HepG2 (cell line): ENCODE data around the gene CCDC73. TPM values are rescaled to one million over a fixed set of nuclear protein-coding genes. Genes with fewer than 3 reads are reported as not detected.

Source experiments
- CREB1 ChIP-seq, 2 experiments: fragments of 450-650 bp in 1 of 2; IDR thresholded peaks; 2 replicates each; pipeline ENCODE4 v1.6.1; 2016 to 2017; ENCODE audit warnings: control low read depth in 1 of 2, mild to moderate bottlenecking in 1 of 2, missing compliant biosample characterization in 1 of 2, missing genetic modification characterization in 1 of 2
- EED ChIP-seq: sonication (generic); formaldehyde crosslinking; IDR thresholded peaks from 2 replicates; pipeline ENCODE4 v1.5.0; 2020; ENCODE audit warnings: mild to moderate bottlenecking, missing genetic modification reagents
- KDM4B ChIP-seq: sonication (generic); formaldehyde crosslinking; IDR thresholded peaks from 2 replicates; pipeline ENCODE4 v1.4.0; 2020; ENCODE audit warnings: missing genetic modification reagents
- KLF6 ChIP-seq: IDR thresholded peaks from 2 replicates; pipeline ENCODE4 v1.8.0; 2016; ENCODE audit warnings: missing biosample characterization, missing genetic modification reagents
- PITX1 ChIP-seq: sonication (generic); formaldehyde crosslinking; IDR thresholded peaks from 2 replicates; pipeline ENCODE4 v1.5.1; 2020; ENCODE audit warnings: mild to moderate bottlenecking, missing genetic modification reagents
- SIX1 ChIP-seq: sonication (generic); formaldehyde crosslinking; IDR thresholded peaks from 2 replicates; pipeline ENCODE4 v1.4.0; 2020; ENCODE audit warnings: missing genetic modification reagents, borderline replicate concordance
- SNRNP70 ChIP-seq: fragments of 200-400 bp; formaldehyde crosslinking; IDR thresholded peaks from 2 replicates; pipeline ENCODE4 v1.6.1; 2017; ENCODE audit warnings: mild to moderate bottlenecking, low read depth, low read length, moderate library complexity
- SRF ChIP-seq: IDR thresholded peaks from 2 replicates; pipeline ENCODE4 v1.6.1; 2011; ENCODE audit warnings: mild to moderate bottlenecking, low read depth, low read length, moderate library complexity
- ZFP82 ChIP-seq: sonication (generic); formaldehyde crosslinking; IDR thresholded peaks from 2 replicates; pipeline ENCODE4 v1.5.1; 2020; ENCODE audit warnings: mild to moderate bottlenecking, missing genetic modification reagents, borderline replicate concordance
- ZNF138 ChIP-seq: sonication (generic); formaldehyde crosslinking; IDR thresholded peaks from 2 replicates; pipeline ENCODE4 v1.5.0; 2020; ENCODE audit warnings: mild to moderate bottlenecking, low read depth, missing genetic modification reagents
- ZNF260 ChIP-seq: sonication (generic); formaldehyde crosslinking; IDR thresholded peaks from 2 replicates; pipeline ENCODE4 v1.4.0; 2020; ENCODE audit warnings: missing genetic modification reagents, low read depth, mild to moderate bottlenecking, borderline replicate concordance
- ZNF317 ChIP-seq: sonication (generic); formaldehyde crosslinking; IDR thresholded peaks from 2 replicates; pipeline ENCODE4 v1.5.0; 2020; ENCODE audit warnings: mild to moderate bottlenecking, missing genetic modification reagents
- ZNF558 ChIP-seq: sonication (generic); formaldehyde crosslinking; IDR thresholded peaks from 2 replicates; pipeline ENCODE4 v1.9.0; 2022; ENCODE audit warnings: mild to moderate bottlenecking, missing genetic modification reagents, borderline replicate concordance
- ZNF83 ChIP-seq: sonication (generic); formaldehyde crosslinking; IDR thresholded peaks from 2 replicates; pipeline ENCODE4 v1.4.0; 2020; ENCODE audit warnings: missing genetic modification reagents, mild to moderate bottlenecking, borderline replicate concordance
- polyA plus RNA-seq, 8 experiments: library from polyadenylated mRNA; depleted of rRNA in 3 of 8; stranded (reverse) in 7 of 8; unstranded in 1 of 8; fragments of >200 nt; fragmentation: Illumina TruSeq in 4 of 8; extraction: Trizol in 4 of 8; gene quantifications; 2 replicates each; pipeline versions ENCODE4 v1.2.1 to v1.2.3, GENCODE V29; 2011 to 2016; ENCODE audit warnings: low read depth in 4 of 8, missing spikeins in 1 of 8, mixed read lengths in 1 of 8; ENCODE audit not compliant: insufficient read depth in 1 of 8
- total RNA-seq, 5 experiments: library from RNA; depleted of rRNA; stranded (reverse); fragments of >200 nt; fragmentation: Illumina TruSeq; extraction: Trizol; gene quantifications; 2 replicates each; pipeline ENCODE4 v1.2.3, GENCODE V29; 2016; ENCODE audit warnings: low read depth in 1 of 5
- TF ChIP-seq, protein P1 (sequence below): sonication (generic); formaldehyde crosslinking; IDR thresholded peaks from 2 replicates; pipeline ENCODE4 v1.4.0; 2020; ENCODE audit warnings: missing genetic modification reagents
- TF ChIP-seq, protein P2 (sequence below): sonication (generic); formaldehyde crosslinking; IDR thresholded peaks from 2 replicates; pipeline ENCODE4 v1.4.0; 2020; ENCODE audit warnings: mild to moderate bottlenecking, missing genetic modification reagents
- TF ChIP-seq, protein P3 (sequence below): sonication (generic); formaldehyde crosslinking; IDR thresholded peaks from 2 replicates; pipeline ENCODE4 v1.8.0; 2022; ENCODE audit warnings: mild to moderate bottlenecking, missing genetic modification reagents

The CCDC73 gene
- total and polyA plus RNA-seq, 2 of the 13 experiments (the other 11 are each of a cell fraction or from before 2014, with no cell fraction given): 0.01 to 0.11 TPM

DNA sequence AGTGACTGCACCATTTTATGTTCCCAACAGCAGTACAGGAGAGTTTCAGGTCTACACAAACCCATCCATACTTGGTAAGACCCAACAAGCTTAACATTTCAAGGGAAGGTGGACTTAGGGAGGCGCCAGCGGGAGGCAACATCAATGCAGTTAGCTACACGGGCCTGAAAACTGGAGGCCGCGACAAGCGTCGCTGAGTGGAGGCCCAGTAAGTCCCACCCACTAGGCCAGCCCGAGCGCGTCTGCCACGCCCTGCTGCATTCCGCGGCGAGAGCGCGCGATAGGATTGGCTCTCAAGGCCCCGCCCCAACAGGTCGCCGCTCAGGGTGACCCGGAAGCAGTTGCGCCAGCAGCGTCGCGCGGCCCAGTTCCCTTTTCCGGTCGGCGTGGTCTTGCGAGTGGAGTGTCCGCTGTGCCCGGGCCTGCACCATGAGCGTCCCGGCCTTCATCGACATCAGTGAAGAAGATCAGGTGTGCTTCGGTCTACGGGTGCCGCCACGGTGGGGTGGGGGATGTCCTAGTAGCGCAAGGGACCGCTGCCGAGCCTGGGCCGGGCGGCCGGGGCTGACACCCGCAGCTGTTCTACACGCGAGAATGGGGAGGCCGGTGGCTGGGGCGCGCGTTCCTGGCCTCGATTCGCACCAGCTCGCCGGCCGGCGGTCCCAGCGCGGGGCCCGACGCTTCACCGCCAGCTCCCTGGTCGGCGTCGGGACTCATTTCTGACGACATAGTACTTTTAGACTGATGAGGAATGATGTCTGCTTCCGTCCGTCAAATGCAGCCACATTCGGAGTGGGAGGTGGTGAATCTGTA lies 210.8 kb downstream of the CCDC73 start, which contains the start of gene EIF3M (continued):
- TF ChIP-seq, protein P1, sequence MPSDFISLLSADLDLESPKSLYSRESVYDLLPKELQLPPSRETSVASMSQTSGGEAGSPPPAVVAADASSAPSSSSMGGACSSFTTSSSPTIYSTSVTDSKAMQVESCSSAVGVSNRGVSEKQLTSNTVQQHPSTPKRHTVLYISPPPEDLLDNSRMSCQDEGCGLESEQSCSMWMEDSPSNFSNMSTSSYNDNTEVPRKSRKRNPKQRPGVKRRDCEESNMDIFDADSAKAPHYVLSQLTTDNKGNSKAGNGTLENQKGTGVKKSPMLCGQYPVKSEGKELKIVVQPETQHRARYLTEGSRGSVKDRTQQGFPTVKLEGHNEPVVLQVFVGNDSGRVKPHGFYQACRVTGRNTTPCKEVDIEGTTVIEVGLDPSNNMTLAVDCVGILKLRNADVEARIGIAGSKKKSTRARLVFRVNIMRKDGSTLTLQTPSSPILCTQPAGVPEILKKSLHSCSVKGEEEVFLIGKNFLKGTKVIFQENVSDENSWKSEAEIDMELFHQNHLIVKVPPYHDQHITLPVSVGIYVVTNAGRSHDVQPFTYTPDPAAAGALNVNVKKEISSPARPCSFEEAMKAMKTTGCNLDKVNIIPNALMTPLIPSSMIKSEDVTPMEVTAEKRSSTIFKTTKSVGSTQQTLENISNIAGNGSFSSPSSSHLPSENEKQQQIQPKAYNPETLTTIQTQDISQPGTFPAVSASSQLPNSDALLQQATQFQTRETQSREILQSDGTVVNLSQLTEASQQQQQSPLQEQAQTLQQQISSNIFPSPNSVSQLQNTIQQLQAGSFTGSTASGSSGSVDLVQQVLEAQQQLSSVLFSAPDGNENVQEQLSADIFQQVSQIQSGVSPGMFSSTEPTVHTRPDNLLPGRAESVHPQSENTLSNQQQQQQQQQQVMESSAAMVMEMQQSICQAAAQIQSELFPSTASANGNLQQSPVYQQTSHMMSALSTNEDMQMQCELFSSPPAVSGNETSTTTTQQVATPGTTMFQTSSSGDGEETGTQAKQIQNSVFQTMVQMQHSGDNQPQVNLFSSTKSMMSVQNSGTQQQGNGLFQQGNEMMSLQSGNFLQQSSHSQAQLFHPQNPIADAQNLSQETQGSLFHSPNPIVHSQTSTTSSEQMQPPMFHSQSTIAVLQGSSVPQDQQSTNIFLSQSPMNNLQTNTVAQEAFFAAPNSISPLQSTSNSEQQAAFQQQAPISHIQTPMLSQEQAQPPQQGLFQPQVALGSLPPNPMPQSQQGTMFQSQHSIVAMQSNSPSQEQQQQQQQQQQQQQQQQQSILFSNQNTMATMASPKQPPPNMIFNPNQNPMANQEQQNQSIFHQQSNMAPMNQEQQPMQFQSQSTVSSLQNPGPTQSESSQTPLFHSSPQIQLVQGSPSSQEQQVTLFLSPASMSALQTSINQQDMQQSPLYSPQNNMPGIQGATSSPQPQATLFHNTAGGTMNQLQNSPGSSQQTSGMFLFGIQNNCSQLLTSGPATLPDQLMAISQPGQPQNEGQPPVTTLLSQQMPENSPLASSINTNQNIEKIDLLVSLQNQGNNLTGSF: peak; percentile 80
- TF ChIP-seq EED (CRISPR knock-in tag): peak; percentile 96
- TF ChIP-seq, protein P2, sequence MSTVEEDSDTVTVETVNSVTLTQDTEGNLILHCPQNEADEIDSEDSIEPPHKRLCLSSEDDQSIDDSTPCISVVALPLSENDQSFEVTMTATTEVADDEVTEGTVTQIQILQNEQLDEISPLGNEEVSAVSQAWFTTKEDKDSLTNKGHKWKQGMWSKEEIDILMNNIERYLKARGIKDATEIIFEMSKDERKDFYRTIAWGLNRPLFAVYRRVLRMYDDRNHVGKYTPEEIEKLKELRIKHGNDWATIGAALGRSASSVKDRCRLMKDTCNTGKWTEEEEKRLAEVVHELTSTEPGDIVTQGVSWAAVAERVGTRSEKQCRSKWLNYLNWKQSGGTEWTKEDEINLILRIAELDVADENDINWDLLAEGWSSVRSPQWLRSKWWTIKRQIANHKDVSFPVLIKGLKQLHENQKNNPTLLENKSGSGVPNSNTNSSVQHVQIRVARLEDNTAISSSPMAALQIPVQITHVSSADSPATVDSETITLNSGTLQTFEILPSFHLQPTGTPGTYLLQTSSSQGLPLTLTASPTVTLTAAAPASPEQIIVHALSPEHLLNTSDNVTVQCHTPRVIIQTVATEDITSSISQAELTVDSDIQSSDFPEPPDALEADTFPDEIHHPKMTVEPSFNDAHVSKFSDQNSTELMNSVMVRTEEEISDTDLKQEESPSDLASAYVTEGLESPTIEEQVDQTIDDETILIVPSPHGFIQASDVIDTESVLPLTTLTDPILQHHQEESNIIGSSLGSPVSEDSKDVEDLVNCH (CRISPR knock-in tag): no peak
- TF ChIP-seq KLF6 (CRISPR knock-in tag): no peak; the same call in 1 of the 2 replicates
- TF ChIP-seq ZNF558: peak; percentile 71; the same call in 1 of the 2 replicates
- TF ChIP-seq SNRNP70: no peak
- peak; percentile 92 for TF ChIP-seq ZNF138
- peak; percentile 49 for TF ChIP-seq PITX1
- TF ChIP-seq, protein P3, sequence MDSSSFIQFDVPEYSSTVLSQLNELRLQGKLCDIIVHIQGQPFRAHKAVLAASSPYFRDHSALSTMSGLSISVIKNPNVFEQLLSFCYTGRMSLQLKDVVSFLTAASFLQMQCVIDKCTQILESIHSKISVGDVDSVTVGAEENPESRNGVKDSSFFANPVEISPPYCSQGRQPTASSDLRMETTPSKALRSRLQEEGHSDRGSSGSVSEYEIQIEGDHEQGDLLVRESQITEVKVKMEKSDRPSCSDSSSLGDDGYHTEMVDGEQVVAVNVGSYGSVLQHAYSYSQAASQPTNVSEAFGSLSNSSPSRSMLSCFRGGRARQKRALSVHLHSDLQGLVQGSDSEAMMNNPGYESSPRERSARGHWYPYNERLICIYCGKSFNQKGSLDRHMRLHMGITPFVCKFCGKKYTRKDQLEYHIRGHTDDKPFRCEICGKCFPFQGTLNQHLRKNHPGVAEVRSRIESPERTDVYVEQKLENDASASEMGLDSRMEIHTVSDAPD (CRISPR knock-in tag): no peak
- TF ChIP-seq CREB1 (IDR thresholded peaks at IDR 0.05): peak; percentile 73
- TF ChIP-seq CREB1 (CRISPR knock-in tag; IDR thresholded peaks at IDR 0.05): peak; percentile 69
- peak; percentile 84; the same call in 1 of the 2 replicates for TF ChIP-seq KDM4B (CRISPR knock-in tag)
- no peak for TF ChIP-seq ZNF260
- TF ChIP-seq ZNF83 (CRISPR knock-in tag): no peak
- 0 out of 2 replicates have a peak, but pooled peaks have one; percentile 81 for TF ChIP-seq ZFP82
- TF ChIP-seq SIX1 (CRISPR knock-in tag): no peak
- TF ChIP-seq SRF: no peak
- TF ChIP-seq ZNF317 (CRISPR knock-in tag): peak; percentile 69; the same call in 1 of the 2 replicates
